ENCODE data around the gene CABP4.

The CABP4 gene

GRCh38 chr11:67455054-67455453, at the start of gene CABP4:
CABP4 (plus strand) TSS chr11:67455354; CDS start chr11:67455424, 70 bp downstream.
- DNase-seq, result no peak

- no peak for DNase-seq
Observed at GRCh38 chr11:67405688-67406339, 49.3 kb upstream of the CABP4 start.

- DNase-seq, result no peak
Observed at GRCh38 chr11:67406420-67406968, 48.7 kb upstream of the CABP4 start.

DNA sequence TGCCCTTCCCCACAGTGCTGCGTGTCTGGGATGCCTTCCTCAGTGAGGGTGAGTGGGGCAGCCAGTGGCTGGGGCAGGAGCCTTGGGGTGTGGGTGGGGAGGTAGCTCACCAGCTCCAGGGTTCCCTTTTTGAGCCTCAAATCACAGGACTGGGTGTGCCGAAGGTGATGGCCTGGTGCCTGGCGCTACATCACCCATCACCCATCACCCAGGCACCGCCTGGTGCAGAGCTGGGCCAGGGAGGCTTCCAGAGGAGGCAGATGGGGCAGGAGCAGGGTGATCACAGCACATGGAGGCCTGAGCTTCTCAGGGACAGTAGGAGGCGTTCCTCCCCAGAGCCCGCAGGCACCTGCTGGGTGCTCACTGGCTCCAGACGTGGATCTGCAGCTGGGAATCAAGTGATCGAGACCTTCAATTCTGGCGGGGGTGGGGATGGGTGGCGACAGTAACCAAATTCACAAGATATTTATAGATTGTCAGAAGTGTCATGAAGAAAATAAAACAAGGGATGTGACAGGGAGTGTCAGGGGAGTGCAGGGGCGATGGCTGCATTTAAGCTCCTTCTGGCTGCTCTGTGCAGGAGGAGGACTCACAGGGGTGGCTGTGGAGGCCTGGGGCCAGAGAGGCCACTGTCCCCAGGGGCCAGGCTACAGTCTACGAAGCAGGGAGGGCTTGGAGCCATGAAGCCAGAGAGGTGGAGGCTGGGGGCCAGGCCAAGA, 48.0 kb upstream of the CABP4 start:
- DNase-seq, result no peak

DNA sequence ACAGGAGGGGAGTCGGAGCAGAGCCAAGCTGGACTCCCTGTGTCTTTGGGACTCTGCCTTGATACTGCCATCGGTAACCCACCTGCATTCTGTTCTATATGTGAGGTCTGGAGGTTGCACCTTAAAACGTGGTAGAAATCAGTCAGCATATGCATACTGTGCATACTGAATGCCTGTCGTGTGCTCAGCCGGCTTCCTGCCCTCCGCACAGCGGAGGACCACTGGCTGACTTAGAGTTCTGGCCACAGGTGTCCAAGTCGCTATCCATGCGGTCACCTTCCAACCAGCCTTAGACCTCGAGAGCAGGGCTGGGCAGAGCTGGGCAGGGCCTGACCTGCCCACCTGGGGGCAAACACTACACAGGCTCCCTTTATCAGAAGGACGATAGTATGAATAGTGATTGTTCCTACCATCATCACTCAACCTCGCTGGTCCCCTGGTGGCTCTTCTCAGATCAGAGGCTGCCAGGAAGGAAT, 47.4 kb upstream of the CABP4 start:
- no peak for DNase-seq

DNA sequence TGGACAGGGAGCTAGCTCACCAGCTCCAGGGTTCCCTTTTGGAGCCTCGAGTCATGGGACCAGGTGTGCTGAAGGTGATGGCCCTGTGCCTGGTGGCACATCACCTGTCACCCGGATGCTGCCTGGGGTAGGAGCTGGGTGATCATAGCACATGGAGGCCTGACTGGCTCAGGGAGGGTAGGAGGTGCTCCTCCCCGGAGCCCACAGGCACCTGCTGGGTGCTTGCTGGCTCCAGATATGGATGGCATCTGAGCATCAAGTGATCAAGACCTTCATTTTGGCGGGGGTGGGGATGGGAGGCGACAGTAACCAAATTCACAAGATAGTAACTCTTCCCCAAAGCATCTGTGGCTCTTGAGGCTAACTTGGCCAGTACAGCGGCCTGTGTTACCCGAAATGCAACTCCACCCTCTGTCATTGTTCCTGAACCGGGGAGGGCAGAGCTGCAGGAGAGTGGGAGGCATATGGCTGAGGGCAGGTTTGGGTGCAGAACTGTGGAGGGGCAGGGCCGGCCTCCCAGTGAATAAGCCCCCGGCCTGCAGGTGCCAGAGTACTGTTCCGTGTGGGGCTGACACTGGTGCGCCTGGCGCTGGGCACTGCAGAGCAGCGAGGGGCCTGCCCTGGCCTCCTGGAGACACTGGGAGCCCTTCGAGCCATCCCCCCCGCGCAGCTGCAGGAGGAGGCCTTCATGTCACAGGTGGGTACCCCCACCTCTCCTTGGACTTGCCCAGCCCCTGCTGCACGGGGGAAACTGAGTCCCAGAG, 46.5 kb upstream of the CABP4 start:
- no peak for DNase-seq

DNA sequence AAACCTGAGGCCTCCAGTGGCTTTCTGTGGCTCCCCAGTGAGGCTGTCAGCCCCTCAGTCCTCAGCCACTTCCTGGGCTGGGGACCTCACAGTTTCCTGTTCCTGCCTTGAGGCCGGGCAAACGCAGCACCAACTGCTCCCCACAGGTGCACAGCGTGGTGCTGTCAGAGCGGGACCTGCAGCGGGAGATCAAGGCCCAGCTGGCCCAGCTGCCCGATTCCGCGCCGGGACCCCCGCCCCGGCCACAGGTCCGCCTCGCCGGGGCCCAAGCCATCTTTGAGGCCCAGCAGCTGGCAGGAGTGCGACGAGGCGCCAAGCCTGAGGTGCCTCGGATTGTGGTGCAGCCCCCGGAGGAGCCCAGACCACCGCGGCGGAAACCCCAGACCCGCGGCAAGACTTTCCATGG, 45.9 kb upstream of the CABP4 start:
- DNase-seq, result no peak

DNA sequence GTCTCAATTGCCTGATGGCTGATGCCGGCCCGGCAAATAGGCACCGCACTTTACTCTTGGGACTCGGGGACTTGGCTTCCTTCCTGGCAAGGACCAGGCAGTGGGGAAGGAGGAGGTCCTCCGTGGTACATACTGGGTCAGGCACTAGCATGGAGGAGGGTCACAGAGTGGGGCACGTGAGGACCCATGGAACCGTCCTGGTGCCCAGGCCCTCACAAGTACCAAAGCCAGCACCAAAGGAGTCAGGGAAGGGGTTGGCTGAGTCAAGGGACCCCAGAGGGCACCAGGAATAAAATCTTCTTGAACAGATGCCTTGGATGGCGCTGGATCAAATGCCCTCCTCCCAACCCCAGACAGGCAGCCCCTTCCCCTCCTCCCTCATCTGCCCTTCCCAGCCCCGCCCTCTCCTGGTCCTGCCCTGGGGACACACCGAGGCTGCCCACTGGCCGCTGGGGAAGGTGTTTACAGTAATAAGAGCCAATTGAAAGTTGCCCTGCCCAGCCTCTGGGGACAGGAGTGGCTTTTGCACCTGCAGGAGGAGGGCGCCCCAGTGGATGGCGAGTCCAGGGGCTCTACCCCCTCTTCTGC, 45.3 kb upstream of the CABP4 start:
- DNase-seq, result peak; percentile 95

DNA sequence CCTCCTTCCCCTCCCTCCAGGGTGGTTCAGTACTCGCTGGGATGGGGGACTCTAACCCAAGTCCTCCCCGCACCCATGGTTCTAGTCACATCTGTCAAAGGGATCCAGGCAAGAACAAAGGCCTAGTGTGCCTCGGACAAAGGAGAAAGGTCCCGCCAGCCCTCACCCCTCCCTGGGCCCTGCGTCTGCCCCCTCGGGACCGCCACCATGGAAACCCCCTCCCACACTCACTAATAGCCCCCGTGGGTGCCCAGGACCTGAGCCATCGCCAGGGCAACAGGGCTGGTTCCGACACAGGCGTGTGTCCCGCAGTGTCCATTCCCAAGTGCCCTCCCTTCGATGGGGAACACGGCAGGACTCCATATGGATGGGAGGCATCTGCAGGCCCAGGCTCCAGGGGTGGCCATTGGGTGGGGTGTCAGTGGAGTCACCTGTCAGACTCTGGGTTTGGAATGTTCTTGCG, 44.8 kb upstream of the CABP4 start:
- DNase-seq, result no peak

GRCh38 chr11:67410984-67411784, 44.0 kb upstream of the CABP4 start:
- no peak for DNase-seq

- DNase-seq, result no peak
Observed at GRCh38 chr11:67411785-67412152, 43.4 kb upstream of the CABP4 start.

- no peak for DNase-seq
Observed at GRCh38 chr11:67412495-67413179, 42.5 kb upstream of the CABP4 start.

DNA sequence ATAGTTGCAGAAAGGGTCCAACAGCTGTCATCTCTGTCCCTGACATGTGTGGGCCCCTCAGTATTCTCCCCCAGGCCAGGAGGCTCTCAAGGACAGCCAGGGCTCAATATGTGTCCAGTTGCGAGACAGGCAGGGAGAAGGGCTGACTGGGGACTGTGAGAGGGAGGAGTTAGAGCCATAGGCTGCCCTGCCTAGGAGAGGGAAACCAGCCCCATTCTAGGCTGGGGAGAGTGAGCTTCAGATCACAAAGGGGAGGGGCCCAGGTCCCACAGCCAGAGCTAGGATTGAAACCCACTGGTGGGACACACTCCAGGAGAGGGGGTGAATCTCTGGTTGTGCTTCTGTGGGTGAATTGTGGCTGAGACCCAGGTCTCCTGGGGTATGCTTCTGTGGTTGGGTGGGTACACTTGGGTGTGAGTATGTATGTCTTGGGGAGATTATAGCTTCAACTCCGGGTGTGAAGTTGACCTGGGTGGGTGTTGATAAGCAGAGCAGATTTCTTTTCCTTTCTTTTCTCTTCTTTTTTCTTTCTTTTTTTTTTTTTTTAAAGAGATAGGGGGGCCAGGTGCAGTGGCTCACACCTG, 41.8 kb upstream of the CABP4 start:
- no peak for DNase-seq

- peak; percentile 43 for DNase-seq
Observed at GRCh38 chr11:67415501-67416304, 39.5 kb upstream of the CABP4 start, which contains the start of gene CARNS1. CARNS1 (plus strand) TSS chr11:67415678; CDS start chr11:67416200, 522 bp downstream.

DNA sequence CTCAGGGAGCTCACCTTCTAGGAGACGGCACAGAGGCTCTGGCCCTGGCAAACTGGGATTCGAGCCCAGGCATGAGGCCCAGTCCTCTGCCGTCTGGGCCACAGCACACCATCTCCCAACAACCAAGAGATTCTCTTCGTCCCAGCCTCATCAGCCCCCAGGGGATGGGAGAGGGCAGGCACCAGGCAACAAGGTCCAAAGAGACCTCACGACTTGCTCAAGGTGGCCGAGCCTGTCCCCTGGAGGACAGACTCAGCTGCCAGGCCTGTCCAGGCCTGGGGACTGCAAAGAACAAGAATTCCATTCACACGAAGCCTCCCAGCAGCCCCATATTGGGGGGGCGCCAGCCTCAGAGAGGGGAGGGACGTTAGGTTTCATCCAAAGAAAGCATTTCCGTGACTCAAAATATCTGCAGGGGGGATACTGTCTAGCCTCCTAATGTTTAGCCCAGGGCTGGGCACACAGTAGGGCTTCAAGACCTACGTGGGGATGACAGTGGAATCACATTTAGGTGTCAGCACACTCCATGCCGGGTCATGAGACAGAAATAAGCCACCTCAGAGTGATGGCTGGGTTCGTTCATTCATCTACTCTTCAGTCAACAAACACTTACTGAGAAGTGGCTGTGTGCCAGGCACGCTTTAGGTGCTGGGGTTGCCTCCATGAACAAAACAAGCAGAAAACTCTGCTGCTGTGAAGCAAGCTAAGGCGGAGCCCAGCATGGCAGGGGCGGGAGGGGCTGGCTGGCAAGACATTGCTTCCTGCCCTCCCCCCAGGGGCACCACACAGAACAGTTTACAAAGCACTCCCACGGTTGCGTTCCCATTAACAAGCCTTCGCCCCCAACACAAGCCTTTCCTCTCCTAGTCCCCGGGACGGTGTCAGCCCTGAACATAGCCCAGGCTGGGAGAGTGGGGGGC, 38.5 kb upstream of the CABP4 start:
- DNase-seq, result peak; percentile 79

- no peak for DNase-seq
Observed at GRCh38 chr11:67417425-67417824, 37.7 kb upstream of the CABP4 start.

- DNase-seq, result no peak
Observed at GRCh38 chr11:67418476-67419281, 36.5 kb upstream of the CABP4 start.

Measured in NCI-H510A (cell line).